Right renal cortex interstitium (tissue), 3 donors: ENCODE results near the gene C1orf232. TPM values are rescaled to one million over a fixed set of nuclear protein-coding genes. Genes with fewer than 3 reads are reported as not detected.

Experiments used
- DNase-seq, 3 donors: peaks; one replicate each; pipeline ENCODE4 v3.0.0-alpha.2; 2013; ENCODE audit warnings: low read depth in 3 of 3, low spot score in 2 of 3
- polyA plus RNA-seq, 3 donors: library from polyadenylated mRNA; unstranded; fragments of 120-200 nt; gene quantifications; one replicate each; pipeline ENCODE4 v1.2.1, GENCODE V29; 2013; ENCODE audit not compliant: insufficient read length in 3 of 3

C1orf232 gene
- polyA plus RNA-seq, 3 donors: 0.38 TPM; not detected in 2

GRCh38 chr1:26158271-26158907, 10.4 kb downstream of the C1orf232 start:
- DNase-seq: no peak

DNA sequence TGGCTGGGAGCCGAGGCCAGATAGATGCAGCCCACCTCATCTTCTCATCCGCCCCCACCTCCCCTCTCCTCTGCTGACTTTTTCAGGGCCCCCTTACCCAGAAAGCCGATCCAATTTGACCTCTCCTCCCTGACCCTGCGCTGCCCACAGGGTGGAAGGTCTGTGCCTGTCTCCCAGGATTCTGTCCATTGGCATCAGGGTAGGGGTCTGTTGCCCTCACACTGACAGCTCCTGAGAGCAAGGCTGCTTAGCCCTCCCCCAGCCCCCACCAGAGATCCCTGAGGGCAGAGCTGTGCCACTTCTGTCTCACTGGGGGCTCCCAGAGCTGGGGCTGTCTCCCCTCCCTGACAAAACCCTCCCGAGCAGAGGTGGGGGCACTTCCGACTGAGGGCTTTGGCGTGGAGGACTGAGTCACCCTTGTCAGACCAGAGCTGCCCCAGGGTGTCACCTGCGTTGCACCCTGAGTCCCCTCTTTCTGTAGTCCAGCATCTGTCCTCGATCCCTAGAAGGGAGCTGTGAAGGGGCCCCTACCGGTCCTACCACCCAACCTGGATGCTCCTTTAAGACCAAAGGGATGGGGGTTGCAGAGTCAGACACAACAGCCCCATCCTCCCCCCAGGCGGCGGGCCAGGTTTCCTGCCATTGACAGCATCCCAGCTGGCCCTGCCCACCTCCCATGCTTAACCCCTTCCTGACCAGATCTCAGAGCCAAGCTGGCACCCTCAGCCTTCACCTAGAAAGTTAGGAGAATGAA, 12.3 kb downstream of the C1orf232 start:
- no peak for DNase-seq

DNA sequence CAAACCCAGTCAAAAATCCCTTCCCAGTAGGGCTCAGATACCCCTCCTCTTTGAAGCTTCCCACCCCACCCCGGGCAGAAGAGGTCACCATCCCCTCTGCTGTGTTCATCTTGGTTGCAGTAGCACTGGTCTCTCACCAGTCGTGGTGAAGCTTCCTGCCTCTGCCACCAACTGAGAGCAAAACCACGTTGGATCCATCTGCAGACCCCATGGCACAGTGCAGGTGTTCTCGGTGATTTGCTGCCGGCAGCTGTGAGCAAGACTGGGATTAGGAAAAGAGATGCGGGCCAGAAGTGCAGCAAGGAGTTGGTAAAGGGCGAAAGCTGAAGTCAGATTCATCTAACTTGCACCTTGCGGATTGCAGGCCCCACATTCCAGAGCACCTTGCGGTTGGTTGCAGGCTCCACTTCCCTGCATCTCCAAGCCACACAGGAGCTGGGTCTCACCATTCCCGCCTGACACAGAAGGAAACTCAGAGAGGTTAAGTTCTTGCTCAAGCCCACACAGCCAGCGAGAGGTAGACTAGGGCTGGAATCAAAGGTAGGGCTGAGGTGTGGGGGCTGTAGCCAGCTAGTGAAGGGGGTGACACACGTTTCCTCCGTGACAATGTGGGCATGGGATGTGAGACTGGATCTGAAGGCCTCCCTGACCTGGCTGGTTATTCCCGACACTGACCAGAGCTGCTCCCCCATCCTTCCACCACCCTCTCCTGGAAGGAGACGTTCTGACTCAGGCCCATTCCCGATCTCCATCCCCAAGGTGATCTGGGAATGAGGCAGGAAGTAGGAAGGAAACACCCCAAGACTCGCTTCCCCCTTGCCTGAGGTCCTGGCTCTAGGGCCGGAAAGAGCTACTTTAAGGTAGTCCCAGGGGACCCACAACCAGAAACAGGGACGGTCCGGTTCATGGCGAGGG, 13.1 kb downstream of the C1orf232 start:
- DNase-seq: no peak

DNA sequence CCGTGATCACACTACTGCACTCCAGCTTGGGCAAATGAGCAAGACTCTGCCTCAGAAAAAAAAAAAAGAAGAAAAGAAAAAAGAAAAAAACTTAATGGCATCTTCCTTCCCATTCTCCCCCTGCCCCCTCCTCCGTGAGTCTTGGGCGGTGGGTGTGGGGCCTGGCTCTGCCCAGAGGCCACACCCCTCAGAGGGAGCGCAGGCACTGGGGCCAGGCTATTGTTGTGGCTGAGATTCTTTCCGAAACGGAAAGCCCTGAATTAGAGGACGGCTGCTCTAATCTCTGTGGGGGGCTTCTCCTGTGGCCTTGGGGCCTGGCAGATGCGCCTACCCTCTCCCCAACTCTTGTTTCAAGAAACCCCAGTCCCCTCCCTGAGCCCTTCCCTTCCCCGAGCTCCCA, 14.0 kb downstream of the C1orf232 start:
- no peak for DNase-seq

- no peak for DNase-seq
These were observed 14.7 kb downstream of the C1orf232 start for GRCh38 chr1:26153966-26154532.

DNA sequence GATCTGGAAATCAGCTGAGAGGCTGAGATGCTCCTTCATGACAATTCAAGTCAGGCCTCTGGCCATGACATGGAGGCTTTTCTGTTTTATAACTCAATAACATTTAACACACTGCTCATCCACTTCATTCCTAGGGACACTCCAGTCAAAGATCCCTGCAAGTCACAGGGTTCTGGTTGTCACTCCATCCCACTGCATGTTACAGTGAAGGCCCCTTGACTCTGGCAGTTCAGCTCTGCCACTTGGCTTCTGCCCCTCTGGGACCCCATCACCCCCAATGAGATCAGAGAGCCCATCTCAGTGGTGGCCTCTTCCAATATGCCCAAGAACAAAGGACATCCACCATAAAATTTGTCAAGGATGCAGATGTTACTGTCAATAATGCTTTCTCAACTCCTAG, 19.9 kb downstream of the C1orf232 start:
- no peak for DNase-seq

DNA sequence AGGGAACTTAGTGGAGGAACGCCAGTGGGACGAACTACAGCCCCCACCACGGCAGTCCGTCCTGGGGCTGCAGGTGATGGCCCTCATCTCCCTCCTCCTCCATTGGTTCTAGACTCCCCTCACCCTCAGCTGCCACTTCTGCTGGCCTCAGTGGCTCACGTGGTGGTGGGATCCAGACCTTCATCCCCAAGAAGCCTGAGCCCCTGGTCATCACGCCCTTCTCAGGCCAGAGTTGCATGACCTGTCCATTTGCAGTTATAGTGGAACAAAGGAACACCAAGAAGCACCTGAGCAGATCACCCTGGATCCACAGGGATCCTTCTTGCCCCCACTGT, 22.8 kb downstream of the C1orf232 start:
- no peak for DNase-seq

- DNase-seq: peak in 1 of 3 donors; percentile 64
These were observed 23.5 kb downstream of the C1orf232 start for GRCh38 chr1:26145041-26145959.

- no peak for DNase-seq
These were observed 26.6 kb downstream of the C1orf232 start for GRCh38 chr1:26142159-26142558.

GRCh38 chr1:26138974-26139558, 29.7 kb downstream of the C1orf232 start:
- DNase-seq: no peak

- DNase-seq: no peak
These were observed 34.3 kb downstream of the C1orf232 start for GRCh38 chr1:26134466-26134865.

DNA sequence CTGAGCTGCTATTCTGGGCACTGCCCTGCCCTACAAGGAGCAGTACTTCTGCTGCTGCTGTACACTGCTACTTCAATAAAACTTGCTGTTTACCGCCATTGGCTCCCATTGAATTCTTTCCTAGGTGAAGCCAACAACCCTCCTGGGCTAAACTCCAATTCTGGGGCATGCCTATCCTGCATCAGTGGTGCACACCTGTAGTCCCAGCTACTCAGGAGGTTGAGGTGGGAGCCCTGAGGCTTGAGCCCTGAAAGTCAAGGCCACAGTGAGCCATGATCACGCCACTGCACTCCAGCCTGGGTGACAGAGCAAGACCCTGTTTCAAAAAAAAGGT, 36.0 kb downstream of the C1orf232 start:
- no peak for DNase-seq

DNA sequence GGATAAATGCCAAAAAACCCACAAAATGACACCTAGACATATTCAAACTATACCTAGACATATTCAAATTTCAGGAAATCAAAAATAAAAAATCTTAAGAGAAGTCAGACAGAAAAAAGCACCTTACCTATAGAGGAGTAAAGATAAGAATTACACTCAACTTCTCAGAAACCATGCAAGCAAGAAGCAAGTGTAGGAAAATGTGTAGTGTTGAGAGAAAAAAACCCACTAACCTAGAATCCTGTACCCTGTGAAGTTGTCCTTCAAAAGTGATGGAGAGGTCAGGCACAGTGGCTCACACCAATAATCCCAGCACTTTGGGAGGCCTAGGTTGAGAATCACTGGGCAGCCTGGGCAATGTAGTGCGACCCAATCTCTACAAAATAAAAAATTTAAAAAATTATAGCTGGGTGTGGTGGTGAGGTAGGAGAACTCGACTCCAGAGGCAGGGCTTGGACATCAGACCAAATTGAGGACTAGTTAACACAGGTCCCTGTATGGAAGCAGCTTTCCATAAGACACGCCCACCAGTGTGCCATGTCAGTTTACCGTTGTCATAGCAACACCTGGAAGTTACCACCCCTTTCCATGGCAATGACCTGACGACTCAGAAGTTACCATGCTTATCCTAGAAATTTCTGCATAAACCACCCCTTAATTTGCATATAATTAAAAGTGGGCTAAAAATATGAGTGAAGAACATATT, 36.5 kb downstream of the C1orf232 start:
- DNase-seq: no peak

DNA sequence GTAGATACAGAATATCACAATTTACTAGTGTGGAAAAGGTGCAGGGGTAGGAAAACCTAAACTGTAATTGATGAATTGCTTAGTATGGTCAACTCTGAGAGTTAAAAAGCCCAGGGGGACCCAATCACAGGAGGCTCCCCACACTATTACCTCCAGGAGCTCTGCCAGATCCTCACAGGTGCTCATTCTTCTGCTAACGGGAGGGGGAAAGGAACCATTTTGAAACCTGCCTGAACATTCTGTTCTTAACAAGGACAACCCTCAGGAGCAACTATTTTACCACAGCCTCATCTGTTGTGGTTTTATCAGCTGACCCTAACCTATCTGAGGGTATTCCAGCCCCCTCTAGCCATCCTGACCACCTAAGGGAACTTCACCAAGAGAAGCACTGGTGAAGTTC, 38.1 kb downstream of the C1orf232 start:
- no peak for DNase-seq

- no peak for DNase-seq
These were observed 39.0 kb downstream of the C1orf232 start for GRCh38 chr1:26129778-26130177.

DNA sequence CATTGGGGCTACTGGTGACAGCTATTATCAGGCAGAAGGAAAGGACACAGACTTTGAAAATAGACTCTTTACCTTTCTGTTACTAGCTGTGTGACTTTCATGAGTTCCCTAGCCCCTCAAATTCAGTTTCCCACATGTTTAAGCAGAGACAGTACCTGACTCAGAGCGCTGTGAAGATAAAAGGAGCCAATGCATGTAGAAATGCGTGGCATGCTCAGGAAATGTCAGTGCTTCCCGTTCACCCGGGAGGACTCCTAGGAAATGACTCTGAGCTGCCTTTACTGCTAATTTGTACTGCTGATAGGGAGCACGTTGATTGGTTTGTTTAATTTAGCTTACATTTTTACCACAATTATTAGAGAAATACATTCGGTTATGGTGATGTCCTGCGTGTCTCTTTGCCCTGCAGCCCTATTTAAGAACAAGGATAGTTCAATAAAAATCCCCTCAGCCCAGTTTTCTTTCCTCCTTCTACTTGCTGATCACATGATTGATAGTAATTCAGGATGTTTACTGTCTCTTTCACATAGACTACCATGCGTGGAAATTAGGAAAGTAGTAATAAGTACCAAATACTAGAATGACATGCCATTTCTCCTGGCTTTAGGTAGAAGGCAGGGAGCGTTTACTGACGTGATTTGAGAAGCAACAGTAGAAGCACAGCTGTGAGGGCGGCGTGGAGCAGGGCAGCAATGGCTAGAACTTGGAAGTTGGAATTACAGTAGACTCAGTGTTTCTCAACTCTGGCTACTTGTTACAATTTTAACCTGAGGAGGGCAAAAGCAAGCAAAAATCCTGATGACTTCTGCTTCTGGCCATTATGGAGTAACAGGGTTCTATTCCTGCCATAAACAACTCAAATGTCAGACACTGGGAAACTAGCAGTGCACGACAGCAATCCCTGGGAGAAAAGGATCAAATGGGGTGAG, 41.3 kb downstream of the C1orf232 start:
- no peak for DNase-seq

DNA sequence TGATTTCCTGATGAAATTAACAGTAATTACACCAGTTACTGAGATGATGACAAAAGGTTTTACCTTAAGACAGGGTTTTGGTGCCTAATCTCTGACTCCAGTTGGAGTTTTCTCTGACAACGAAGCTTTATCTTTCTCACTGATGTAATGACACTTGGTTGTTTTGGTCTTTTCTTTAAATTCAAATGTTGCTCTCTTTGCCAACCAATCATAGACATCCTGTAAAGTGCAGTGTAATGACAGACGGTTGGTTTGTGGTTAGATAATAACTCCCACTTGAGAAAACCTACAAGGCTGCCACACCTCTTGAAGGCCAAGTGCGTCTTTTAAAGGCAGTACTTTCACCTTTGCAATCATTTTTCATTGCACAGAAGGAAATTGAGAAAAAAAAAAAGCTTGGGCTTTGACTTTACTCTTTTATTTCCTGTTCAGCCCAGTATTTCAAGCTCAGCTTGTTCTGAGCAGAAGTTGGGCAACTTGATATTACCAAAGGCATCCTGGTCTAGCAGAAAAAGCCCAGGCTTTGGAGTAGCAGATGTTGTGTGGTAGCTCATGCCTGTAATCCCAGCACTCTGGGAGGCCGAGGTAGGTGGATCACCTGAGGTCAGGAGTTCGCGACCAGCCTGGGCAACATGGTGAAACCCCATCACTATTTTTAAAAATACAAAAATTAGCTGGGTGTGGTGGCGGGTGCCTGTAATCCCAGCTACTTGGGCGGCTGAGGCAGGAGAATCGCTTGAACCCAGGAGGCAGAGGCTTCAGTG, 42.3 kb downstream of the C1orf232 start:
- DNase-seq: no peak

DNA sequence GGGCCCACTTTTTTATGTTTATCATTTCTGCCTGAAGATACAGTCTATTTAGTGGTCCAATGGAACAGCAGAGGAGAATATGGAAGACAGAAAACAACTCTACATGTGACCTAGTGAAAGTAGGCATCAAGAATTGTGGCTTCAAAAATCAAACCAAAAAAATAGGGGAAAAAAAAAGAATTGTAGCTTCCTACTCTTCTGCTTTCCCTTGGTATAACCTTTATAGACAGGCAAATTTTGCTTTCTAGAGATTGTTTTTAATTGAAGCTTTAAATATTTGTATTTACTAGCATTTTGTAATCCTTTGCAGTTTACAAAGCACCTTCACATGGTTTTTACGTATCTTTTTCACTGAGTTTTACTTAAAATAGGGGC, 42.8 kb downstream of the C1orf232 start:
- no peak for DNase-seq
